Endometrial microvascular endothelial cells (primary cell): Measurements from ENCODE around the gene OR4F15. TPM values are rescaled to one million over a fixed set of nuclear protein-coding genes. Genes with fewer than 3 reads are reported as not detected.
"Not testable (repeated sequence)": the region's sequence is repeated elsewhere in the genome, so short reads cannot be mapped to it uniquely, and the experiment has no call there.

Experiments
- in situ Hi-C: cut with HindIII; loops from 2 replicates; pipeline ENCODE4 v1.10.0; 2017; ENCODE audit warnings: low sequenced_read_pairs, low pct_unique_long_range_greater_than_20kb; ENCODE audit errors: inconsistent ontology term
- total RNA-seq: library from RNA; depleted of rRNA; stranded (reverse); fragments of >200 nt; gene quantifications from one replicate; pipeline ENCODE4 v1.2.3, GENCODE V29; 2015; ENCODE audit errors: inconsistent ontology term

The OR4F15 gene
- not detected for total RNA-seq

GRCh38 chr15:101811902-101812301 is at the start of gene OR4F15:
TSS of gene OR4F15 (plus strand) at chr15:101812202. CDS start at chr15:101818187, 5,985 bp downstream.
- in situ Hi-C loops: no loop called here

DNA sequence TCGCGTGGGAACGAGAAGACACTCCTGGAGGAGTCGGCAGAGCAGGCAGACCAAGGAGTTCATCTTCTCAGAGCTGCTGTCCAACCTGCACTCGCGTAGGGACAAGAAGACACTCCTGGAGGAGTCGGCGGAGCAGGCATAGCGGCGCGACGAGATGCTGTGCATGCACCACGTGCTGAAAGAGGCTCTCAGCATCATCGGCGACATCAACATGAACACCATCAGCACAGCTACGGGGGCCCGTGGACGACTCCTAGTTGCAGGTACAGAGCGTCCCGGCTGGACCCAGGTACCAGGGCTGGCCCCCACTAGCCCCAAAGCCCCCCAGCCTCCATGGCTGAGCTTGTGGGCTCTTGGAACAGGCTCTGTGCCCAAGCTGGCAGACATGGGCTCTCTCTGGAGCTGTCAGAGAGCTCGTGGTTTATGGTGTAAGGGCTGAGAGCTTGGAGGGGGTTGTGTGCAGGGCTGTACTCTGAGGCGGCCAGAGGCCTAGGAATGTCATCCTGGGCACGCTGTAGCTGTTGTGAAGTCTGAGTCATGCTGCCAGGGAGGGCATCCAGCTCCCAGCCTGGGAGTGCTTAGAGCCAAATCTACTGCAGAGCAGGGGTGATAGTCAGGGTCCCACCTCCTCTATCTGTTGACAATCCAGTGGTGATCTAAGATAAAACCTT is 47.2 kb upstream of the OR4F15 start:
- in situ Hi-C loops: not testable (repeated sequence)

- in situ Hi-C loops: not testable (repeated sequence)
These were observed 46.7 kb upstream of the OR4F15 start for GRCh38 chr15:101765340-101765671.

GRCh38 chr15:101765772-101766456 is 46.1 kb upstream of the OR4F15 start:
- in situ Hi-C loops: no loop called here

GRCh38 chr15:101767083-101767640 is 44.8 kb upstream of the OR4F15 start:
- in situ Hi-C loops: not testable (repeated sequence)

DNA sequence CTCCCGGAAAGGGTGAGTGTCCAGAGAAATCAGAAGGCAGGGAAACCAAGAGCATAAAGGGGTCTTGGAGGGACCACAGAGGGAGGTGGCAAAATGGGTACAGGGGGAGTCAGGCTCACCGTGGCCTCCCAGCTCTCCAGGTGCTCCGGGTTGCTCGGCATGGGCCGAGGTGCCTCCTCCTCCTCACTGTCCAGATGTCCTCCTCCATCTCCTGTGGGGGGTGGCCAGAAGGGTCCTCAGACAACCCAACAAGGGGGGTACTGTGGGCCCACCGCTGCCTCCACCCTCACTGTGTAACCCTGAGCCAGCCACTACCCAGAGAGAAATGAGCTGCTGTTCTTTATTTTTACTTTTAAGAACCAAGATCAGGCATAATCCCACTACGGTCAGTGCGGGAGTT is 39.1 kb upstream of the OR4F15 start:
- in situ Hi-C loops: no loop called here

- in situ Hi-C loops: no loop called here
These were observed 38.4 kb upstream of the OR4F15 start for GRCh38 chr15:101773496-101774100.

- in situ Hi-C loops: no loop called here
These were observed 36.9 kb upstream of the OR4F15 start for GRCh38 chr15:101775136-101775535.

DNA sequence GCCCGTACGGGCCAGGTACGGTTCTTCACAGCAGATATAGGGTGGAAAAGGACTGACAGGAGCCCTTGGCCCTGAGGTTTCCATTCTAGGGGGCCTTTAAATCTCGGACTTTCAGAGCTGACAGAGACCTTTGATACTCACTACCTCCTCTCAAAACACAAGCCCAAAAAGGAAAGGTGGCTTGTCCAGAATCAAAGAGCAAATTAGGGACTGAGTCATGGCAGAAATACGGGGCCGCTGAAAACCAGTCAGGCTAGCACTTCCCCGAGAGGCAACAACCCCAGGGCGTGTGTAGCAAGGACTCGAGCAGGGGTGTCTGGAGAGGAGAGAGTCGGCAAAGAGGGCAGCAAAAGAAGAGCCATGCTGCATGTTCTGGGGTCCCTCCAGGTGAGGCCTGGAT is 33.4 kb upstream of the OR4F15 start:
- in situ Hi-C loops: not testable (repeated sequence)

- in situ Hi-C loops: not testable (repeated sequence)
These were observed 31.8 kb upstream of the OR4F15 start for GRCh38 chr15:101780225-101780624.

- in situ Hi-C loops: no loop called here
These were observed 30.1 kb upstream of the OR4F15 start for GRCh38 chr15:101781928-101782327.

DNA sequence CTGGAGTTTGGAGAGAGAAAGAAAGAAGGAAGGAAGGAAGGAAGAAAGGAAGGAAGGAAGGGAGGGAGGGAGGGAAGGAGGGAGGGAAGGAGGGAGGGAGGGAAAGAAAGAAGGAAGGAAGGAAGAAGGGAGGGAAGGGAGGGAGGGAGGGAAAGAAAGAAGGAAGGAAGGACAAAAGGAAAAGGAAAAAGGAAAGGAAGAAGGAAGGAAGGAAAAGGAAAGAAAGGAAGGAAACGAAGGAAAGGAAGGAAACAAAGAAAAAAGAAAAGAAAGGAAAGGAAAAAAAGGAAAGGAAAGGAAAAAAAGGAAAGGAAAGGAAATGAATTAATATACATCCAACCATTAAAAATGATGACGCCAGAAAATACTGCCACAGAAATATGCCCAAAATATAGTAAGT is 27.4 kb upstream of the OR4F15 start:
- in situ Hi-C loops: no loop called here

DNA sequence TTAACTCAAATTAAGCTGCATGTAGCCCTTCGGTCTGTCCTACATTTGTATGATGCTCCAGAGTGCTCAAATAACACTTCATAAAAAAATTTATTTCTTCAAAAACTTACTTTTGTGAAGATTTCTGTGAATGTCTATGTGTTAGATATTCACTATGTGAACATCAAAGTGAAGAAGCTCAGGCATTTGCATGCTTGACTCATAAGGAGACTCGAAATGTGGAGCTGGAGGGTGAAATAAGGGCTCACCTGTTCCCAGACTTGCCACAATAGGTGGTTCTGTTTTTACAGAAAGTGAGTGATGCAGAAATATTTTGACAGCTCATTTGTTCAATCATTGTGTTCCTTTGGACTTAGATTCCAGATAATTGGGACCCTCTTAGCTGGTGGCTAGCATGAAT is 25.6 kb upstream of the OR4F15 start:
- in situ Hi-C loops: not testable (repeated sequence)

DNA sequence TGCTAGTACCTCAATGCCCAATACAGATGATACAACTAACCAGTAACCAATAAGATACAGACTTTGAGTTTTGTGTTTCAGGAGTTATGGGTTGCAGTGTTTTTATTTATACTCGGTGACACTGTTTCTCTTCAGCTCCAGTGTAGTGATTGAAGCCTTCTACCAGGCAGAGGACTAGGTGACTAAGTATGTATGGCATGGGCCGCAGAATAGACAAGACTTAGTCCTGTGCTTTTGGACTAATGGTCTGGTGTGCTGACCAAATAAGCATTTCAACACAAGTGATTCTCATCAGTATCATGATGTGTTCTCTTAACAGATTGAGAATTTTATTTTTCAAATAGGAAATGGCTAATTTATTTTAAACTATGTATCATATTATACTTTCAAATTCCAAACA is 24.0 kb upstream of the OR4F15 start:
- in situ Hi-C loops: not testable (repeated sequence)

GRCh38 chr15:101788503-101789269 is 23.3 kb upstream of the OR4F15 start:
- in situ Hi-C loops: not testable (repeated sequence)

- in situ Hi-C loops: not testable (repeated sequence)
These were observed 21.3 kb upstream of the OR4F15 start for GRCh38 chr15:101790748-101791147.

DNA sequence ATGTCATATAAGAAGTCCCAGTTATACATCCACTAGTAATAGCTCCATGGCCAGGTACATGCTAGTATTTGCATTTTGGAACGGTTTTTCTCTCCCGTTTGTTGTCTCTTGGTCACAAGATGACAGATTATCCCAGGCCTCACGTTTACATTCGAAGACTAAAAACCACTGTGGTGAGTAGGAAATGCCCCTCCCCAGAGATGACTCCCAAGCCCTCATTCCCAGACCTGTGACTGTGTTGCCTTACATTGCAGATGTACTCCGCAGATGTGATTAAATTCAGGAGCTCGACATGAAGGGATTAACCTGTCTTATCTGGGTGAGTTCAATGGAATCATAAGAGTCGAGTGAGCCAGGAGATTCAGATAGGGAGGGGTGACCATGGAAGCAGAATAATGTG is 18.0 kb upstream of the OR4F15 start:
- in situ Hi-C loops: not testable (repeated sequence)

DNA sequence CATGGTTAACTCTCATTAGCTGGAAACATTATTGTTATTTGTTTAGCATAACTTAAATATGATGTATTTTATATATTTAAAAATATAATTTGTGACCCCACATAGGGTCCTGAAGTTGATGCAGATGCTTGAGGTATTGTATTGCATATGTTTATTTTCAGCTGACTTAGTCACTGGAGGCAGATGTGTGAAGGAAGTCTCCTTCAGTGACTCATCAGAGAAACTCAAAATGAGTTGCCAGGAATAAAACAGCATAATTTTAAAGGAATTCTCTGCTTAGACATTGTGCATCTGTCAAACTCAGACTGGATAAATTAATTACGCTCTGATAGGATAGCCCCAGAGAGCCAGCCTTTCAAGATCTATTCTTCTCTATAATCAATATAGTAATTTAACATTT is 16.5 kb upstream of the OR4F15 start:
- in situ Hi-C loops: no loop called here

DNA sequence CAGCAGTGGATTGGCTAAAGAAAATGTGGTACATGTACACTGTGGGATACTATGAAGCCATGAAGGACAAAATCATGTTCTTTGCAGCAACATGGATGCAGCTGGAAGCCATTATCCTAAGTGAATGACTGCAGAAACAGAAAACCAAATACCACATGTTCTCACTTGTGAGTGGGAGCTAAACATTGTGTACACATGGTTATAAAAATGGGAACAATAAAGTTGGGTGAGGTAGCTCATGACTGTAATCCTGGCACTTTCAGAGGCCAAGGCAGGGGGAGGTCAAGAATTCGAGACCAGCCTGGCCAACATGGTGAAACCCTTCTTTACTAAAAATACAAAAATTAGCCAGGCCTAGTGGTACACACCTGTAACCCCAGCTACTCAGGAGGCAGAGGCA is 12.3 kb upstream of the OR4F15 start:
- in situ Hi-C loops: no loop called here
